Smooth muscle cell (in vitro differentiated cells): ENCODE data around the gene ACADM. TPM values are rescaled to one million over a fixed set of nuclear protein-coding genes. Genes with fewer than 3 reads are reported as not detected.

Experiments
- DNase-seq: peaks from one replicate; lab custom pipeline; 2025; ENCODE audit not compliant: unreplicated experiment; lab: John Stamatoyannopoulos, UW
- H2AFZ ChIP-seq: fragments of 200-600 bp; sonication (generic); 2 replicates; pipeline ENCODE4 v1.6.0; 2016; ENCODE audit warnings: antibody characterized with exemption, low read depth, mild to moderate bottlenecking
- H3F3A ChIP-seq: fragments of 200-600 bp; sonication (generic); 2 replicates; pipeline ENCODE4 v1.6.0; 2017; ENCODE audit warnings: antibody characterized with exemption, low read depth
- H3K27ac ChIP-seq: fragments of 200-600 bp; sonication (generic); 2 replicates; pipeline ENCODE4 v1.5.1; 2016; ENCODE audit warnings: low read depth, mild to moderate bottlenecking
- H3K27me3 ChIP-seq: fragments of 200-600 bp; sonication (generic); 2 replicates; pipeline ENCODE4 v1.6.1; 2016; ENCODE audit warnings: low read depth, mild to moderate bottlenecking
- H3K36me3 ChIP-seq: fragments of 200-600 bp; sonication (generic); 2 replicates; pipeline ENCODE4 v1.5.1; 2016; ENCODE audit warnings: low read depth
- H3K4me1 ChIP-seq: fragments of 200-600 bp; sonication (generic); 2 replicates; pipeline ENCODE4 v1.5.1; 2016; ENCODE audit warnings: low read depth
- H3K4me2 ChIP-seq: fragments of 200-600 bp; sonication (generic); 2 replicates; pipeline ENCODE4 v1.6.0; 2016; ENCODE audit warnings: mild to moderate bottlenecking
- H3K4me3 ChIP-seq: fragments of 200-600 bp; sonication (generic); 2 replicates; pipeline ENCODE4 v1.5.1; 2016; ENCODE audit warnings: mild to moderate bottlenecking
- H3K79me2 ChIP-seq: fragments of 200-600 bp; sonication (generic); 2 replicates; pipeline ENCODE4 v1.6.0; 2016; ENCODE audit warnings: low read depth, mild to moderate bottlenecking
- H3K9ac ChIP-seq: fragments of 200-600 bp; sonication (generic); 2 replicates; pipeline ENCODE4 v1.6.0; 2016; ENCODE audit warnings: low read depth
- H3K9me3 ChIP-seq: fragments of 200-600 bp; sonication (generic); replicated peaks from 2 replicates; pipeline ENCODE4 v1.5.1; 2016; ENCODE audit warnings: low read depth
- H4K20me1 ChIP-seq: fragments of 200-600 bp; sonication (generic); 2 replicates; pipeline ENCODE4 v1.6.0; 2016; ENCODE audit warnings: low read depth
- WGBS: methylation state at CpG from one replicate; pipeline ENCODE4 v1.1.7; 2016; ENCODE audit warnings: low lambda C conversion rate; 5-methylcytosine and 5-hydroxymethylcytosine counted together
- polyA plus RNA-seq: library from polyadenylated mRNA; unstranded; fragments of >200 nt; fragmentation: Nextera tagmentation; extraction: Ambion mirVana; gene quantifications from 2 replicates; pipeline ENCODE4 v1.2.1, GENCODE V29; 2016
- total RNA-seq: library from RNA; depleted of rRNA; stranded (reverse); fragments of >200 nt; gene quantifications from 2 replicates; pipeline ENCODE4 v1.2.3, GENCODE V29; 2014
- TF ChIP-seq, protein P1 (sequence below): fragments of 200-600 bp; sonication (generic); IDR thresholded peaks from 2 replicates; pipeline ENCODE4 v1.5.1; 2017; ENCODE audit warnings: borderline replicate concordance, mild to moderate bottlenecking, antibody characterized with exemption; ENCODE audit not compliant: insufficient read depth, poor library complexity, severe bottlenecking

The ACADM gene
- total and polyA plus RNA-seq, 2 experiments from 2014 or later = 20.5 to 28.6 TPM

DNA sequence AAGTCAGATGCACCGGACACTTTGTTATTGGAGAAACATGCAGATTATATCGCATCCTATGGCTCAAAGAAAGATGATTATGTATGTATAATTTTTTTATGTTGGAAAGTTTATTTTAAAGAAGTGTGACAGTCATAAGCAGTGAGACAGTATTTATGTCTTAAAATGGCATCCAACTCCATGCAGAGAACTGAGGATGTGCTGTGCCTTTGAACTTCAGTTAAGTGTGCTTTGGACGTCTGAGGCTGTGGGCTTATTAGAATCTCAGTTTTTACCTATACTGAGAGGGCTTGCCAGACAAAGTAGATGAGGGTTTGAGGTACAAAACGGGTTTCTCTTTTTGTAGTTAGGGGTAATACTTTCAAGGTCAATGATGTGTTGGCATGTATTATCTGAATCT is 63.0 kb downstream of the ACADM start:
- WGBS = 5% methylated on average over 4 of the region's 4 CpGs
- TF ChIP-seq, protein P1, sequence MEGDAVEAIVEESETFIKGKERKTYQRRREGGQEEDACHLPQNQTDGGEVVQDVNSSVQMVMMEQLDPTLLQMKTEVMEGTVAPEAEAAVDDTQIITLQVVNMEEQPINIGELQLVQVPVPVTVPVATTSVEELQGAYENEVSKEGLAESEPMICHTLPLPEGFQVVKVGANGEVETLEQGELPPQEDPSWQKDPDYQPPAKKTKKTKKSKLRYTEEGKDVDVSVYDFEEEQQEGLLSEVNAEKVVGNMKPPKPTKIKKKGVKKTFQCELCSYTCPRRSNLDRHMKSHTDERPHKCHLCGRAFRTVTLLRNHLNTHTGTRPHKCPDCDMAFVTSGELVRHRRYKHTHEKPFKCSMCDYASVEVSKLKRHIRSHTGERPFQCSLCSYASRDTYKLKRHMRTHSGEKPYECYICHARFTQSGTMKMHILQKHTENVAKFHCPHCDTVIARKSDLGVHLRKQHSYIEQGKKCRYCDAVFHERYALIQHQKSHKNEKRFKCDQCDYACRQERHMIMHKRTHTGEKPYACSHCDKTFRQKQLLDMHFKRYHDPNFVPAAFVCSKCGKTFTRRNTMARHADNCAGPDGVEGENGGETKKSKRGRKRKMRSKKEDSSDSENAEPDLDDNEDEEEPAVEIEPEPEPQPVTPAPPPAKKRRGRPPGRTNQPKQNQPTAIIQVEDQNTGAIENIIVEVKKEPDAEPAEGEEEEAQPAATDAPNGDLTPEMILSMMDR = no peak
- Histone ChIP-seq H3K27me3 (no peaks in the 10 kb centered on the region), H4K20me1 (peaks cover 60% of the 10 kb centered on the region), H3K79me2 (peaks cover 61% of the 10 kb centered on the region), H3K9ac (peak overlapping the region; percentile 82), H3K4me2 (peak overlapping the region; percentile 100), H2AFZ (no peak overlapping the region), H3K4me3 (peak overlapping the region; percentile 70), H3K9me3 (no peaks in the 10 kb centered on the region), H3F3A (peaks cover 36% of the 10 kb centered on the region), H3K27ac (peak overlapping the region; percentile 58), H3K36me3 (peaks cover 16% of the 10 kb centered on the region), H3K4me1 (peaks cover 29% of the 10 kb centered on the region)
- DNase-seq = no peak

DNA sequence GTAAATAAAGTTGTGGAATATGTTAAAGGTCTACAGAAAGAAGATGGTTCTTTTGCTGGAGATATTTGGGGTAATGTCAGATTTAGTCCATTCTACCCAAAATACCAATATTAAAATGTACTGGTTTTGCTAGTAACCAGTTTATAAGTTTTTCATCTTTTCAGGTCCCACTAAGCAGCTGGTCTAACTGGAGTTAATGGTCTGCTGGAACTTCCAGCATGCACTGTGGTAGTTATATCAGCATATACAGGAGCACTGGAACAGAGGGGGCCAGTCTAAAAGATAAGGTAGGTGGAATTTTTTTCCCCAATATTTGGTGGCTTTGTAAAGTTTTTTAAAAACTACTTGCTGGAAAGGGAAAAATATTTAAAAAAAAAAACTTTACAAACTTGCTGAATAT is 65.5 kb downstream of the ACADM start:
- Histone ChIP-seq H4K20me1 (peaks cover 83% of the 10 kb centered on the region), H3K27ac (peak overlapping the region; percentile 58), H3K4me1 (peaks cover 29% of the 10 kb centered on the region), H3K36me3 (peaks cover 22% of the 10 kb centered on the region), H3K27me3 (no peaks in the 10 kb centered on the region), H3K4me2 (peak overlapping the region; percentile 100), H3K4me3 (peak overlapping the region; percentile 70), H3K9ac (peak overlapping the region; percentile 27), H3K9me3 (no peaks in the 10 kb centered on the region), H3F3A (peaks cover 50% of the 10 kb centered on the region), H2AFZ (no peak overlapping the region), H3K79me2 (peaks cover 61% of the 10 kb centered on the region)
- TF ChIP-seq, protein P1 = no peak
- no peak for DNase-seq

DNA sequence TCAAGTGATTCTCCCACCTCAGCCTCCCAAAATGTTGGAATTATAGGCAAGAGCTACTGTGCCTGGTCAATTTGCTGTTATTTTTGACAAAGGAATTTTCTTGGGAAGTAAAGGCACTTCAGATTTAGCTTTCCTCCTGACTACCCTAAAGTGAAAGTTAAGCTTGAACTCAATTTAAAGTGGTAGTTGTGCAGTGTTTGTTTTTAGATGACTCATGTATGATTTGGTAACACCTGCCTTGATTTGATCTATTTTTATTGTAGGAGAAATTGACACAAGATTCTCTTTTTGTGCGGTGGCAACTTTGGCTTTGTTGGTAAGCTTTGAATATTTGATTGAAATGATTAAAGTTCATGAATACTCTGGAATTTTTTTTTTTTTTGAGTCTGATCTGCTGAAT is 66.5 kb downstream of the ACADM start:
- no peak for DNase-seq
- H3K79me2 ChIP-seq = peaks cover 61% of the 10 kb centered on the region
- peaks cover 60% of the 10 kb centered on the region for H3F3A ChIP-seq
- TF ChIP-seq, protein P1 = no peak
- no peaks in the 10 kb centered on the region for H3K9me3 ChIP-seq
- H3K36me3 ChIP-seq = peaks cover 22% of the 10 kb centered on the region
- H3K4me3 ChIP-seq = no peak overlapping the region
- peak overlapping the region; percentile 58 for H3K27ac ChIP-seq
- WGBS = 92% methylated on average over 1 of the region's 1 CpG
- H2AFZ ChIP-seq = no peak overlapping the region
- peak overlapping the region; percentile 100 for H3K4me2 ChIP-seq
- peaks cover 91% of the 10 kb centered on the region for H4K20me1 ChIP-seq
- peaks cover 29% of the 10 kb centered on the region for H3K4me1 ChIP-seq
- H3K27me3 ChIP-seq = no peaks in the 10 kb centered on the region
- H3K9ac ChIP-seq = no peak overlapping the region

DNA sequence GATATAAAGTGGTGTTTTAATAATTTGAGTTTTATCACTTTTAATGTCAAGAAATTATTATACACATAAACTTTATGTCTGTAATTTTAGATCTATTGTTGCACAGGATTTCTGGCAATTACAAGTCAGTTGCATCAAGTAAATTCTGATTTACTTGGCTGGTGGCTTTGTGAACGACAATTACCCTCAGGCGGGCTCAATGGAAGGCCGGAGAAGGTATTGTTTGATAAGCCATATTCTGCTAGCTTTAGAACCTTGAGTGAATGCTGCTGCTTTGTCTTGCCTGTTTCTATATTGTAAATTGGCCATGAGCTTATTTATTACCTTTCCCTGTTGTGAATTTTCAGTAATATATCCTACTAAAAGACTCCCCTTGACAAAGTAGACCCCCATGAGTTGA is 67.6 kb downstream of the ACADM start:
- Histone ChIP-seq H3K4me1 (peaks cover 27% of the 10 kb centered on the region), H2AFZ (no peak overlapping the region), H3K27me3 (no peaks in the 10 kb centered on the region), H3K36me3 (peaks cover 22% of the 10 kb centered on the region), H4K20me1 (peaks cover 89% of the 10 kb centered on the region), H3K9ac (no peak overlapping the region), H3K79me2 (peaks cover 51% of the 10 kb centered on the region), H3K9me3 (no peaks in the 10 kb centered on the region), H3K4me3 (no peak overlapping the region), H3K4me2 (no peak overlapping the region), H3K27ac (peak overlapping the region; percentile 58), H3F3A (peaks cover 59% of the 10 kb centered on the region)
- WGBS = 96% methylated on average over 3 of the region's 3 CpGs
- DNase-seq = no peak
- TF ChIP-seq, protein P1 = no peak
